GM12878 (cell line): ENCODE results near the gene AIF1. TPM values are rescaled to one million over a fixed set of nuclear protein-coding genes. Genes with fewer than 3 reads are reported as not detected.
A peak's percentile ranks its signal among the peaks of the same experiment; 100 is the strongest.

Experiments
- BRCA1 ChIP-seq: IDR thresholded peaks from 2 replicates; pipeline ENCODE4 v1.6.1; 2011; ENCODE audit warnings: low read depth, low read length, improper control_type of control experiment
- CEBPB ChIP-seq, 2 experiments: fragments of 150-350 bp in 1 of 2; IDR thresholded peaks; 2 replicates each; pipeline ENCODE4 v1.6.1; 2012 to 2014; ENCODE audit warnings: low read depth in 2 of 2, low read length in 2 of 2, borderline replicate concordance in 1 of 2, inconsistent platforms in 1 of 2
- CHD1 ChIP-seq: IDR thresholded peaks from 2 replicates; pipeline ENCODE4 v1.6.1; 2012; ENCODE audit warnings: low read depth, low read length, improper control_type of control experiment
- ESRRA ChIP-seq: IDR thresholded peaks from 2 replicates; pipeline ENCODE4 v1.6.1; 2012; ENCODE audit warnings: mild to moderate bottlenecking, low read length, improper control_type of control experiment
- HDAC2 ChIP-seq: fragments of 200-600 bp; sonication (generic); IDR thresholded peaks from 2 replicates; pipeline ENCODE4 v1.6.1; 2017
- LARP7 ChIP-seq: fragments of 450-650 bp; IDR thresholded peaks from 2 replicates; pipeline ENCODE4 v1.6.1; 2017; ENCODE audit warnings: mild to moderate bottlenecking
- MAX ChIP-seq: IDR thresholded peaks from 2 replicates; pipeline ENCODE4 v1.6.1; 2012; ENCODE audit warnings: low read depth, low read length, improper control_type of control experiment
- MTA3 ChIP-seq: IDR thresholded peaks from 2 replicates; pipeline ENCODE4 v1.6.1; 2012; ENCODE audit warnings: low read length, inconsistent platforms, borderline replicate concordance
- NR2C1 ChIP-seq: fragments of 450-650 bp; IDR thresholded peaks from 2 replicates; pipeline ENCODE4 v1.6.1; 2017; ENCODE audit warnings: antibody characterized with exemption, mild to moderate bottlenecking, moderate library complexity
- POU2F2 ChIP-seq: IDR thresholded peaks from 3 replicates; pipeline ENCODE4 v1.6.1; 2011; ENCODE audit warnings: low read depth, mild to moderate bottlenecking, low read length, borderline replicate concordance
- PRDM15 ChIP-seq: fragments of 450-650 bp; formaldehyde crosslinking; IDR thresholded peaks from 2 replicates; pipeline ENCODE4 v1.4.0; 2020; ENCODE audit warnings: mild to moderate bottlenecking, moderate library complexity
- RB1 ChIP-seq: fragments of 450-650 bp; formaldehyde crosslinking; IDR thresholded peaks from 2 replicates; pipeline ENCODE4 v1.6.1; 2017; ENCODE audit warnings: mild to moderate bottlenecking, borderline replicate concordance
- SIN3A ChIP-seq: IDR thresholded peaks from 2 replicates; pipeline ENCODE4 v1.6.1; 2012; ENCODE audit warnings: low read depth, low read length, improper control_type of control experiment
- SREBF2 ChIP-seq: IDR thresholded peaks from 2 replicates; pipeline ENCODE4 v1.6.1; 2012; ENCODE audit warnings: mild to moderate bottlenecking, low read length
- TAF1 ChIP-seq: IDR thresholded peaks from 2 replicates; pipeline ENCODE4 v1.6.1; 2011; ENCODE audit warnings: mild to moderate bottlenecking, low read depth, low read length, borderline replicate concordance
- WRNIP1 ChIP-seq: IDR thresholded peaks from 2 replicates; pipeline ENCODE4 v1.6.1; 2011; ENCODE audit warnings: low read depth, low read length, improper control_type of control experiment, borderline replicate concordance
- ZBED1 ChIP-seq: IDR thresholded peaks from 2 replicates; pipeline ENCODE4 v1.6.1; 2016; ENCODE audit warnings: borderline replicate concordance
- ZNF207 ChIP-seq: fragments of 450-650 bp; IDR thresholded peaks from 2 replicates; pipeline ENCODE4 v1.6.1; 2014; ENCODE audit warnings: antibody characterized with exemption, mild to moderate bottlenecking, borderline replicate concordance
- ZSCAN29 ChIP-seq: fragments of 450-650 bp; IDR thresholded peaks from 2 replicates; pipeline ENCODE4 v1.6.1; 2017; ENCODE audit warnings: mild to moderate bottlenecking, moderate library complexity
- polyA plus RNA-seq, 11 experiments: library from polyadenylated mRNA; depleted of rRNA in 4 of 11; unstranded in 6 of 11; stranded (reverse) in 5 of 11; fragments of >200 nt; fragmentation: Nextera tagmentation in 4 of 11; fragmentation: Illumina TruSeq in 1 of 11; extraction: Ambion mirVana in 4 of 11; extraction: Trizol in 1 of 11; gene quantifications; 1 replicate in 1 of 11; 2 replicates in 10 of 11; pipeline versions ENCODE4 v1.2.1 to v1.2.3, GENCODE V29; 2011 to 2016; ENCODE audit warnings: inconsistent platforms in 2 of 11, missing spikeins in 2 of 11, low read depth in 1 of 11
- total RNA-seq, 4 experiments: library from RNA; depleted of rRNA in 3 of 4; stranded (reverse); fragments of >200 nt in 3 of 4; fragmentation: Illumina TruSeq in 1 of 4; extraction: Trizol in 1 of 4; gene quantifications; 2 replicates each; pipeline versions ENCODE4 v1.2.1 to v1.2.3, GENCODE V29; 2013 to 2021
- TF ChIP-seq, protein P1 (sequence below): IDR thresholded peaks from 2 replicates; pipeline ENCODE4 v1.6.1; 2012; ENCODE audit warnings: low read depth, low read length, improper control_type of control experiment
- TF ChIP-seq, protein P2 (sequence below): fragments of 450-650 bp; IDR thresholded peaks from 2 replicates; pipeline ENCODE4 v1.6.1; 2017; ENCODE audit warnings: mild to moderate bottlenecking
- TF ChIP-seq, protein P3 (sequence below): fragments of 450-650 bp; IDR thresholded peaks from 2 replicates; pipeline ENCODE4 v1.6.1; 2018; ENCODE audit warnings: mild to moderate bottlenecking, low read depth, moderate library complexity; ENCODE audit not compliant: partially characterized antibody

AIF1 gene
- total and polyA plus RNA-seq, 10 of the 15 experiments (the other 5 are each of a cell fraction or from before 2014, with no cell fraction given), result 1.9 to 256 (median 134) TPM

GRCh38 chr6:31664790-31665500 lies 49.9 kb downstream of the AIF1 start, which contains the start of gene GPANK1 (continued):
- TF ChIP-seq ZNF207, result 0 out of 2 replicates have a peak, but pooled peaks have one; percentile 46
- TF ChIP-seq MAX, result peak; percentile 70; the same call in 1 of the 2 replicates
- TF ChIP-seq PRDM15, result no peak
- TF ChIP-seq, protein P1, sequence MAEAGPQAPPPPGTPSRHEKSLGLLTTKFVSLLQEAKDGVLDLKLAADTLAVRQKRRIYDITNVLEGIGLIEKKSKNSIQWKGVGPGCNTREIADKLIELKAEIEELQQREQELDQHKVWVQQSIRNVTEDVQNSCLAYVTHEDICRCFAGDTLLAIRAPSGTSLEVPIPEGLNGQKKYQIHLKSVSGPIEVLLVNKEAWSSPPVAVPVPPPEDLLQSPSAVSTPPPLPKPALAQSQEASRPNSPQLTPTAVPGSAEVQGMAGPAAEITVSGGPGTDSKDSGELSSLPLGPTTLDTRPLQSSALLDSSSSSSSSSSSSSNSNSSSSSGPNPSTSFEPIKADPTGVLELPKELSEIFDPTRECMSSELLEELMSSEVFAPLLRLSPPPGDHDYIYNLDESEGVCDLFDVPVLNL, result peak; percentile 86
- TF ChIP-seq HDAC2, result no peak
- no peak for TF ChIP-seq SREBF2
- no peak for TF ChIP-seq CHD1
- TF ChIP-seq, protein P2, sequence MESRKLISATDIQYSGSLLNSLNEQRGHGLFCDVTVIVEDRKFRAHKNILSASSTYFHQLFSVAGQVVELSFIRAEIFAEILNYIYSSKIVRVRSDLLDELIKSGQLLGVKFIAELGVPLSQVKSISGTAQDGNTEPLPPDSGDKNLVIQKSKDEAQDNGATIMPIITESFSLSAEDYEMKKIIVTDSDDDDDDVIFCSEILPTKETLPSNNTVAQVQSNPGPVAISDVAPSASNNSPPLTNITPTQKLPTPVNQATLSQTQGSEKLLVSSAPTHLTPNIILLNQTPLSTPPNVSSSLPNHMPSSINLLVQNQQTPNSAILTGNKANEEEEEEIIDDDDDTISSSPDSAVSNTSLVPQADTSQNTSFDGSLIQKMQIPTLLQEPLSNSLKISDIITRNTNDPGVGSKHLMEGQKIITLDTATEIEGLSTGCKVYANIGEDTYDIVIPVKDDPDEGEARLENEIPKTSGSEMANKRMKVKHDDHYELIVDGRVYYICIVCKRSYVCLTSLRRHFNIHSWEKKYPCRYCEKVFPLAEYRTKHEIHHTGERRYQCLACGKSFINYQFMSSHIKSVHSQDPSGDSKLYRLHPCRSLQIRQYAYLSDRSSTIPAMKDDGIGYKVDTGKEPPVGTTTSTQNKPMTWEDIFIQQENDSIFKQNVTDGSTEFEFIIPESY, result no peak
- TF ChIP-seq LARP7, result no peak
- TF ChIP-seq CEBPB (IDR thresholded peaks at IDR 0.05; ENCODE audit: borderline replicate concordance in 1 of 2, low read depth in 2 of 2, low read length in 2 of 2), result no peak
- TF ChIP-seq TAF1, result peak; percentile 72
- TF ChIP-seq WRNIP1, result no peak
- no peak for TF ChIP-seq ZBED1
- no peak for TF ChIP-seq MTA3
- peak; percentile 65; the same call in 1 of the 2 replicates for TF ChIP-seq SIN3A
- peak; percentile 40; the same call in 1 of the 3 replicates for TF ChIP-seq POU2F2
- TF ChIP-seq BRCA1, result no peak
- TF ChIP-seq ZSCAN29, result no peak
- no peak for TF ChIP-seq NR2C1
- peak; percentile 99; the same call in 1 of the 2 replicates for TF ChIP-seq RB1
- TF ChIP-seq, protein P3, sequence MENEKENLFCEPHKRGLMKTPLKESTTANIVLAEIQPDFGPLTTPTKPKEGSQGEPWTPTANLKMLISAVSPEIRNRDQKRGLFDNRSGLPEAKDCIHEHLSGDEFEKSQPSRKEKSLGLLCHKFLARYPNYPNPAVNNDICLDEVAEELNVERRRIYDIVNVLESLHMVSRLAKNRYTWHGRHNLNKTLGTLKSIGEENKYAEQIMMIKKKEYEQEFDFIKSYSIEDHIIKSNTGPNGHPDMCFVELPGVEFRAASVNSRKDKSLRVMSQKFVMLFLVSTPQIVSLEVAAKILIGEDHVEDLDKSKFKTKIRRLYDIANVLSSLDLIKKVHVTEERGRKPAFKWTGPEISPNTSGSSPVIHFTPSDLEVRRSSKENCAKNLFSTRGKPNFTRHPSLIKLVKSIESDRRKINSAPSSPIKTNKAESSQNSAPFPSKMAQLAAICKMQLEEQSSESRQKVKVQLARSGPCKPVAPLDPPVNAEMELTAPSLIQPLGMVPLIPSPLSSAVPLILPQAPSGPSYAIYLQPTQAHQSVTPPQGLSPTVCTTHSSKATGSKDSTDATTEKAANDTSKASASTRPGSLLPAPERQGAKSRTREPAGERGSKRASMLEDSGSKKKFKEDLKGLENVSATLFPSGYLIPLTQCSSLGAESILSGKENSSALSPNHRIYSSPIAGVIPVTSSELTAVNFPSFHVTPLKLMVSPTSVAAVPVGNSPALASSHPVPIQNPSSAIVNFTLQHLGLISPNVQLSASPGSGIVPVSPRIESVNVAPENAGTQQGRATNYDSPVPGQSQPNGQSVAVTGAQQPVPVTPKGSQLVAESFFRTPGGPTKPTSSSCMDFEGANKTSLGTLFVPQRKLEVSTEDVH, result peak; percentile 97
- TF ChIP-seq ESRRA, result no peak
